Measurements from ENCODE around the gene GYG2.

DNA sequence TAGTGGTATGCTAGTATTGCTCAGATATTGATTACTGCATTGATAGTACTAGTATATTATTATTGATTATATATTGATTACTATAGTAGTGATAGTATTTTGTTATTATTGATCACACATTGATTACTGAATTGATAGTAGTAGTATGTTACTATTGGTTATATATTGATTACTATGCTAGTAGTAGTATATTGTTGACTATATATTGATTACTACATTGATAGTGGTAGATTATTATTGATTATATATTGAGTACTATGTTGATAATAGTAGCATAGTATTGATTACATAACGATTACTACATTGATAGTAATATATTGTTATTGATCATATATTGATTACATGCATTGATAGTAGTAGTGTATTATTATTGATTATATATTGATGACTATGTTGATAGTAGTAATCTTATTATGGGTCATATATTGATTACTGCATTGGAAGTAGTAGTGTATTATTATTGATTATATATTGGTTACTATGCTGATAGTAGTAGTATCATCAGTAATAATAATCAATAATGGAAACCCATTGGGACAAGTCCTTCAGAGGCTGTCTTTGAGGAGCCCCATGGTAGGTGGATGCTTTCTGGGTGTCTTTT, 30.6 kb downstream of the GYG2 start:
- TF ChIP-seq, protein P1, sequence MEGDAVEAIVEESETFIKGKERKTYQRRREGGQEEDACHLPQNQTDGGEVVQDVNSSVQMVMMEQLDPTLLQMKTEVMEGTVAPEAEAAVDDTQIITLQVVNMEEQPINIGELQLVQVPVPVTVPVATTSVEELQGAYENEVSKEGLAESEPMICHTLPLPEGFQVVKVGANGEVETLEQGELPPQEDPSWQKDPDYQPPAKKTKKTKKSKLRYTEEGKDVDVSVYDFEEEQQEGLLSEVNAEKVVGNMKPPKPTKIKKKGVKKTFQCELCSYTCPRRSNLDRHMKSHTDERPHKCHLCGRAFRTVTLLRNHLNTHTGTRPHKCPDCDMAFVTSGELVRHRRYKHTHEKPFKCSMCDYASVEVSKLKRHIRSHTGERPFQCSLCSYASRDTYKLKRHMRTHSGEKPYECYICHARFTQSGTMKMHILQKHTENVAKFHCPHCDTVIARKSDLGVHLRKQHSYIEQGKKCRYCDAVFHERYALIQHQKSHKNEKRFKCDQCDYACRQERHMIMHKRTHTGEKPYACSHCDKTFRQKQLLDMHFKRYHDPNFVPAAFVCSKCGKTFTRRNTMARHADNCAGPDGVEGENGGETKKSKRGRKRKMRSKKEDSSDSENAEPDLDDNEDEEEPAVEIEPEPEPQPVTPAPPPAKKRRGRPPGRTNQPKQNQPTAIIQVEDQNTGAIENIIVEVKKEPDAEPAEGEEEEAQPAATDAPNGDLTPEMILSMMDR (IDR thresholded peaks at IDR 0.05), result no peak
- no peak for TF ChIP-seq POLR2A (IDR thresholded peaks at IDR 0.05)
- no peak for TF ChIP-seq POLR2AphosphoS5 (IDR thresholded peaks at IDR 0.05)
